Left kidney (tissue), 2 donors: ENCODE measurements around the gene ABAT. TPM values are rescaled to one million over a fixed set of nuclear protein-coding genes. Genes with fewer than 3 reads are reported as not detected.

ENCODE experiments used
- DNase-seq: peaks from one replicate; pipeline ENCODE4 v3.0.0-alpha.2; 2013
- polyA plus RNA-seq: library from polyadenylated mRNA; unstranded; fragments of 120-200 nt; gene quantifications from one replicate; pipeline ENCODE4 v1.2.1, GENCODE V29; 2013; ENCODE audit not compliant: insufficient read length

Gene ABAT
- polyA plus RNA-seq, 1 donor = 73.5 TPM

DNA sequence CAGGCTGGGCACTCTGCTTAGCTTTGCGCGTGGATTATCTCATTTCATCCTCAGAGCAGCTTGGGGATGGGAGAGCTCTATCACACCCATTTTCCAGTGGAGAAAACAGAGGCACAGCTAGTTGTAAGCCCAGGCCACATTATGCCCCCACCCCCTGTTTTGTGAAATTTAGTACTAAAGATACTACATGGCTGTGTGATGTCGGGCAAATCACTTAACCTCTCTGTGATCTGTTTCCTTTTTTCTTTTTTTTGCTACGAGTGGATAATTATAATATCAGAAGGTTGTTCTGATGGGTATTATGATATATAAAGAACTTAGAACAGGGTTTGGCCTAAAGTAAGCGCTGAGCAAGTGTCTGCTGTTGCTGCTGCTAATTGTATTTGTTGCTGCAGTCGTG is 41.6 kb downstream of the ABAT start:
- no peak for DNase-seq

DNA sequence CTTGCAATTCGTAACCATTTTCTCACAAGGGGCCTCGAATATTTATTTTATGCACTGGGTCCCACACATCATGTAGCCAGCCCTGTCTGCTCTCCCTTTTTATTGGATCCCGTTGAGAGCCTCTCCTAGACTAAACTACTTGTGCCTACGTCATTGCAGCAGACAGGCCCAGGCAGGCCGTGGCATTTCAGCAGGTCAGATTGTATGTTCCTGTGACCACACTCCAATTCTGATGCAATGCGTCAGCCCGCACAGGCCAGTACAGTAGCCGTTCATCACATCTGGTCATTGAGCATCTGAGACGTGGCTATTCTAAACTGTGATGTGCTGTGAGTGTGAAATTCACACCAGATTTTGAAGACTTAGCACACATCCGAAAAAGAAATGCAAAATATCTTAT is 42.2 kb downstream of the ABAT start:
- no peak for DNase-seq

DNA sequence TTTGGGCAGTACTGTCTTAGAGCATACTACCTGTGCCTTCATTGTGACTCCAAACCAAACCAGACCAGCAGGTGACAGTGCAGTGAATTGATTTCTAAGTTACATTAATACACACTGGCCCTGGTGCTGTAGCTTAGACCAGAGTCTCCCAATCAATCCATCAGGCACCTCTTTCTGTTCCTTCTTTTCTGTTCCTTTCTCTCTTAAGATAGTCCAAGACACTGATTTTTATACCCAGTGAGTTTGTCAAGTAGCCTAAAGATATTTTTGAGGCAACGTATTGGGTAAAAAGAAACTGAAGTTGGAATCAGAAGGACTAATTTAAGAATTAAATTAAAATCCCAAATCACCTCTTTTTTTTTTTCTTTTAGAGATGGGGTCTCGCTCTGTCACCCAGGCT is 43.1 kb downstream of the ABAT start:
- no peak for DNase-seq

DNA sequence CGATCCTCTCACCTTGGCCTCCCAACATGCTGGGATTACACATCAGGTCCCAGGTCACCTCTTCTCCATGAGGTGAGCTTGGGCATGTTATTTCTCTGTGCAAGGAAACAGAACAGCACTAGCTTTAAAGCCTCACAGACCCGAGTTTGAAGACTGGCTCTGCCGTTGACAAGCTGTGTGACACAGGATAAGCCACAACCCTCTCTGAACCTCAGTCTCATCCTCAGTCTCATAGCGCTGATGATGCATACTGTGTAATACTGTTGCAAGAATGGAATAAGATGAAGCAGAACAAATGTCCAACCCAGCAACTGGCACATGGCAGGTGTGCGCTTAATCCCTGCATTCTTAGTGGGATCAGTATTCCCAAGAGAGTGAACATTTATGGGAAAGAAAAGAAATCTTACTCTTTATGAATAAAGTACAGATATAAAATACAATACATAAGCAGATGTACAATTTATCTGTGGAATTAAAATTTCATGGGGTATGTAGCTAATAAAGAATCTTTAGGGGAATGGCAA is 43.5 kb downstream of the ABAT start:
- DNase-seq = no peak

DNA sequence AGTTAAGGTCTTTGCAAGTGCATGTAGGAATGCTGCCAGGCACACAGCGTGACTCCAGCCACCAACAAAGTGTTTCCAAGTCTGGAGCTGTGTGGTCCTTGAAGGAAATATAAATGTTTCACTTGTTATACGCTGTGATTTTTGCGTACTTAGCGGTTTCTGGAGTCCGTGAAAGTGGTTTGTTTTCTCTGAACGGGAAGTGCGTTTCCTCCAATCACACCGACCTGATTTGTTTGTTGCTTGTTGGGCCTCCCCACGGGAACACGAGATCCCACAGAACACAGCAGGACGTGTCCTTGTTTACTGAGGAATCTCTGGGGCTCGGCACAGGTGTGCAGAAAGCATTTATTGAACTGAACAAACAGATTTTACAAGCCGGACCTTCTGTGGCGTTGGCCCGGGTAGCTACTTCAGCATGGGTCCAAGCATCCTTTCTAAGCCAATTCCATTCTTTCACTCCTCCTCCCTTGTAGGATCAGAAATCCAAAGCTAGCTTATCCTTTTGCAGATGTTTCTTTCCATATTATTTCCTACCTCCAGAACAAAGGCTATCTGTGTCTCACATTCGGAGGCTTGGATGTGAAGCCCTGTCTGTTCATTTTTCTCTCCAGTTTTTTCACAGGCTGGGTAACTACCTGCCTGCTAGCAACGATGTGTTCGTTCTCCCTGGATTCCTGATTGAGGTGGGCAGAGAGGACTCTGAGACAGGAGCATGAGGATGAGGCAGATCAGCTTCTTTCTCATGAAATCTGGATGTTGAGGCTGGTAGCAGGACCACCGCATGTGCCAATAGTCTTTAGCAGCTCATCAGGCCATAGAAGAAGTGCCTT is 44.6 kb downstream of the ABAT start:
- DNase-seq = no peak

DNA sequence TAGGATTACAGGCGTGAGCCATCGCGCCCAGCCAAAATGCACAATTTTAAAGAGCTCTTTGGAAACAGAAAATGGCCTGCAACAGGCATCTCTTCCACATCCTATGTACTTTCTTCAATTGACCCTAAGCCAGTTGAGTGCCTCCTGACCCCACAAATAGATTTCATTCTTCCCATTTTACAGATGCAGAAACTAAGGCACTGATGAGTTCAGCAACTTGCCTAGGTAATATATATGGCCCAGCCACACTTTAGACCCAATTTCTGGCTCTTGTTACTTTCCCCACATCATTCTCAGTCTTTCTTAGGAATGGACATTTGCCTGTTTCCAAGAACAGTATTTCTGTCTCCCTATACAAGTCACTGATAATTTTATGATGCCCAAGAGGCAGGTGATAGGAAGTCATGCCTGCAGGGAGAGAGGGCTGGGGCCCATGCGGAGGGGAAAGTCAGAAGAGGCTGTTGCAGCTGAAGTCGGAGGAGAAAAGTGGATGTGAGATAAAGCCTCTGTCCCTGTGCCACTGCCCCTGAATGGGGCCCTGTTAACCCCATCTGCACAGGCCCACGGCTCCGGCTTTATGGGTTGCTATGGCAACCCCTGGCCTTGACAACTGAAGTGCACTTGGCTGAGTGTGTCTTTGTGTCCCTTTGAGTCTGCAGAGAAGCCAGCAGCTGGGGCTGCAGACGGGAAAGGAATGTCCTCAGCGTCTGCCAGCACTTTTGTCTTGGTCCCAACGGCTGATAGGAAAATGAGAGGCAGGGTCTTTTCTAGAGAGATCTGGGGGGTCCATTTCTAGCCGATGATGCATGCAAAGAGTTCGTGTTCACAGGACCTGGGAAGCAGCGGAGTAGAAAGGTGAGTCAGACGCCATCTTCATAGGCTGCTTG is 45.9 kb downstream of the ABAT start:
- DNase-seq = peak; percentile 77

DNA sequence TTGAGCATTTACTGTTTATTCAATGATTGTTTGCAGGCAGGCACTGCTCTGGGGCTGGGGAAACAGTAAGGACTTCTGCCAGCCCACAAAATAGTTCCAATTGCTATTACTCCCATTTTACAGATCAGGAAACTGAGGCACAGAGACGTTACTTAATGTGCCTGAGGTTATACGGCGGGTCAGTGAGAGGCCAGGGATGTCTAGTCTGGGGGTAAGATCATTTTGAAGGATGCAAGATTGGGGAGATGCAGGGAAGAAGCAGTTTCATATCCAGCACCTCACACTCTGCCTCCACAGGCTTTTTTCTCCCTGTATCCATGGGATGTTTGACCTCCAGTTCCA is 46.5 kb downstream of the ABAT start:
- DNase-seq = no peak

DNA sequence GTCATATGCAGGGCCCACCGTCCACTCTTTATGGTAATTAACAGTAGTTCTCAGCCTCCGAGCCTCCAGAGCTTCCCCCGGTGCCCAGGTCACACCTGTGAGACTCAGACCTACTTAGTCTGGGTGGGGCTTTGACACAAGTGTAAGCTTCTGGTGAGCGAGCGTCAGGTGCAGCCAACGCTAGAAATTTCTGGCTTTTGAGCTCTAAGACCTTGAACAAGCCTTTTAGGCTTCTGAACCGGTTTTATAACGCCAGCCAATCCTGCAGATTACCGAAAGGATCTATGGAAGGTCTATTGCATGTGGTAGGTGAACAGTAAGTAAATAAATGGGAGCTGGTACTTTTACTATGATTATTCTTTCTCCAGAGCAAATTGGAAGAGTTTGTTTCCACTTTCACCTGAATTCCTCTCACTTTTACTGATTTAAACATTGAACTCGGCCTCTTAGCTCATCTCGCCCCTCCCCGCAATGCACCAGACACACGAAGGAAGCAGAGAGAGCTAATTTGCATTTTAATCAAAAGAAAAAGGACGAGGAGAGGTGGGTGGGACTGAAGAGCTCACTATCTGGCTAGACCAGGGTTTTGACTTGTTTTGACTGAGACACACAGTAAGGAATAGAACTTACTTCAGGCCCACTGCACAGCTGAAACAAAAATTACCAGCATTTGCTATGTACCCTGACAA is 47.1 kb downstream of the ABAT start:
- DNase-seq = no peak

DNA sequence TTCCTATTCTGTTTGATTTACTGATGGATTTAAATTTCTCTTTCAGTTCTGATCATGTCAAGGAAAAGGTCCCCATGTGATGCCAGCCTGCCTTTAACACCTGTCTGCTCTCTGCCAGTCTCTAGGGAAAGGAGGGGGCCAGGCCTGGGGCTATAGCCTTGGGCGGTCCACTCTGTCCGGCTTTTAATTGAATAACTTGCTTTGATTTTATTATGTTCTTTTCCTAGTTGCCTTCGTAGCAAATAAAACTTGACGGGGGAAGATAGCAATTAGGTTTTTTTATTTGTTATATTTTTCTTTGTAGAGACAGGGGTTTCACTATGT is 47.6 kb downstream of the ABAT start:
- no peak for DNase-seq

DNA sequence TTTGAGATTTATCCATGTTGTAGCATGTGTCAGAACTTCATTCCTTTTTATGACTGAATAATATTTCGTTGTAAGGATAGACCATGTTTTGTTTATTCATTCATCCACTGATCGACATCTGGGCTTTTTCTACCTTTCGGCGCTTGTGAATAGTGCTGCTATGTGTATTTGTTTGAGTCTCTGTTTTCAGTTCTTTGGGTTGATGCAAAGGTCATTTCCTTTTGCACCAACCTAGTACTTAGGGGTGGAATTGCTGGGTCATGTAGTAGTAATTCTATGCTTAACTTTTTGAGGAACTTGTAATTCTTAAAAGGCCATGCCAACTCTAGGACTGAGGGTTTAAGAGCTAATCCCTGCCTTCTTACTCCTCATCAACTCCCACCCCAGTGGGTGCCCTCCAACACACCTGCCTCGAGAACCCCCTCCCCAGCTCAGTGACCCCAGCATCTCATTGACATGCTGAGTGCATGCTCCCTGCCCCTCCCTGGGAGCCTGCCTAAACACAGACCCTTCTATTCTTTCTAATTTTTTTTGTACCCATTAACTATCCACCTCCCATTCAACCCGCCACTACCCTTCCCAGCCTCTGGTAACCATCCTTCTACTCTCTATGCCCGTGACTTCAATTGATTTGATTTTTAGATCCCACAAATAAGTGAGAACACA is 51.2 kb downstream of the ABAT start:
- DNase-seq = no peak

DNA sequence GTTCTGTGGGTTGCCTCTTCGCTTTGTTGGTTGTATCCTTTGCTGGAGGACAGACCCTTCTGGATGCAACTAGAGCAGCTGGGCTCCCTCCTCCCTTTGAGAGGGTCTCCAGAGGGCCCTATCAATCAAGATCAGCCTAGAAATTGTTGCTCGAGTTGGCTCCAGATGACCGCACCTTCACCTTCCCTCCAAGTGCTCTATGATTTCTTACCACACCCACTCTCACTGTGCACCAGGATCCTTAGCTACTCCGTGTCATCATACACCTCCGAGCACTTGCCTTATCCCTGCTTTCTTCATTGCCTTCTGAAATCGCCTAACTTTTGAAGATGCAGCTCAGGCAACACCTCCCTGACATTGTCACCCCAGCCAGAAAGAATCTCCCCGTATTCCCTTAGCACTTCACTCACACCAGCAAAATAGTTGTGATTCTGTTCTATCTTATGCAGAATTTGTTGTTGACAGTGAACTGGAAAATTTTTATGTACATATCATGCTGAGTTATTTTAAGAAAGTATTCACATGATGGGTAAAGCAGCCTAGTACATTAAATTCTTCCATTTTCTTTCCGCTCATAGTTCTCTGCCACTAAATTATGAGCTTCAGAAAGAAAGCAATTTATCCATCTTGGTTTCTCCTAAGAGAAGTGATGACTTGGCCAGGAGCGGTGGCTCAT is 52.9 kb downstream of the ABAT start:
- DNase-seq = no peak

DNA sequence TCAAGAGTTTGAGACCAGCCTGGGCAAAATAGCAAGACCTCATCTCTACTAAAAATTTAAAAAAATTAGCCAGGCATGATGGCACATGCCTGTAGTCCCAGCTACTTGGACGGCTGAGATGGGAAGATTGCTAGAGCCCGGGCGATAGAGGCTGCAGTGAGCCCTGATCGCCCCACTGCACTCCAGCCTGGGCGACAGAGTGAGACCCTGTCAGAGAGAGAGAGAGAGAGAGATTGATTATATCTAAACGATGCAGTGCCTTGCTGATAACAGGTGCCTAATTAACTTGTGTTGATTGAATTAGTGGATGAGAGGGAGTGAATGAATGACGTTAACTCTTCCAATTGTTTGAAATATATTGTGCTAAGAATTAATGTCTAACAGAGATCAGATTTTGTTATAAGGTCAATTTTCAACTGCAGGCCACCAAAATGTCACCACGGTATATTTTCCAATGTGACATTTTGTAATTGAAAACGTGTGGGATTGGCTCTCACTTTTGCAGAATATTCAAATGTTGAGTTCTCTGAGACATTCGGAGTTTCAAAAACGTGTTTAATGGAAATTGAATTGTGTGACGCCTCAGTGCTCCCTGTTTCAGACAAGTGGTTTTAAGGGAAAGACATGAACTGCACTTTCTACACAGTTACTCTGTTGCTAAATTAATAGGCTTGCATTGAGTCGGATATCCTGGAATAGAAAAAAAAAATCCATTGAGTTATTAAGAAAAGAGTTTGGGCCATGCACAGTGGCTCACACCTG is 53.6 kb downstream of the ABAT start:
- DNase-seq = no peak

DNA sequence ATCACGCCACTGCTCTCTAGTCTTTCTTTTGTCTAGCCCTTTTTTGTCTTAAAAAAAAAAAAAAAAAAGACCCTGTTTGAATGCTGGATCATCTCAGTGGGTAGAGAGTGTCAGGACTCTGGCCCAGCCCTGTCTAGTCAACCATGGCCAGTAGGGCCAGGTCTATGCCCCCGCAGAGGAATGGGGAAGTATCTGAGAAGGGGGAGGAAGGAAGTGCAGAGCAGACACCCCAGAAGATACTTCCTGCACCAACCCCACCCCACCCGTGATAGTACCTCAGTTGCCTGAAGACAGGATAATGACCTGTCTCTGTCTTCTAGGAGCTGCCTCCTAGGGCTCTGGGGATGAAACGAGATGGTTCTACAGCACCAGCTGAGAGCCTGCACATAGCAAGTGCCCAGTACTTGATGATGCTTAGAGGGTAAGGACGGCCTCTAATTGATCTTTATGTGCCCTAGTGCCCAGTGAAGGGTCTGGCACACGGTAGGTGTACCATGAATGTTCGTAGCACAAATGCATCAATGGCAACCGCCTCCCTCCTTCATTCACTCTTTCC is 55.4 kb downstream of the ABAT start:
- no peak for DNase-seq

DNA sequence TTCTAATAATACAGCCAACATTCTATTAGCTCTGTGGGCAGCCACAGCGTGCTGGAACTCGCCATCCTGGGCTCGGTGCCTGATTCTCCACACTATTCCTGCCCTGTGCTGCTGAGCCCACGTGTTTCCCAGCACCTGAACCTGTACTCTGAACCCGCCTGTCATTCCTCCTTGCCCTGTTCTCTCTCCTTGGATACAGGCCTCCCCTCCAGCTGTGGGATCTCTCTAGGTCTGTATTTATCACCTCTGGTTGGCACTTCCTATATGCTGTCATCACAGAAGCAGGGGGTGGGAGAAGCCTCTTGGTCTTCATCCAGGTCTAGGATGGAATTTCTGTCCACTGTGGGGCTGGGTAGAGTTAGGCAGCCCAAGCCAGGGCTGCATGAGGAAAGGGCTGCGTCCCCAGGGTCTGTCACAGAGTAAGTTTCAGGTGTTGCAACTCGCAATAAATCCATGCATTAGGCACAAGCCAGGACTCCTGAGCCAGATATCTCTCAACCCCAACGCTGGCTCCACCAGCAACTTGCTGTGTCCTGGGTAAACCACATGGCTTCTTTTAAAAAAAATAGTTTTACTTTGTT is 56.0 kb downstream of the ABAT start:
- DNase-seq = no peak

DNA sequence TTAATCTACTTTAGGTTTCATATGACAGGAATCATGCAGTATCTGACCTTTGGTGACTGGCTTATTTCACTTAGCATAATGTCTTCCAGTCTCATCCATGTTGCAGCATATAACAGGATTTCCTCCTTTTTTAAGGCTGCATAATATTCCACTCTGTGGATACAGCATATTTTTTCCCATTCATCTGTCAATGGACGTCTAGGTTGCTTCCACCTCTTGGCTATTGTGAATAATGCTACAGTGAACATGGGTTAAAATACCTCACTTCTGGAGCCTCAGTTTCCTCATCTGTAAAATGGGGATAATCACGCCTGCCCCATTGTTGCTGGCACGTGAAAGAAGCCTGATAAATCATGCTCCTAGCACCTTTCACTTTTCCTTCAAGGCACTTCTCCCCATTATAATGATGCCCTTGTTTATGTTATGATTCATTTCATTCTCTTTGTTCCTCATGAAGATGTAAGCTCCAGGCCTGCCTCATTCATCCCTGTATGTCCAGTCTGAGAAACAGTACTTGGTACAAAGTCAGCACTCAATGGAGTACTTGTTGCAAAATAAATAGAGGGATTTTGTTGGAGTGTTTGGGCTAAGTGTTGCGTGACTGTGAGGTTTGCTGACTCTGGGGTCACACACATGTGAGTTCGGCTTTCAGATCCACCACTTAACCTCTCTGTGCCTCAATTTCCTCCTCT is 59.6 kb downstream of the ABAT start:
- DNase-seq = no peak

DNA sequence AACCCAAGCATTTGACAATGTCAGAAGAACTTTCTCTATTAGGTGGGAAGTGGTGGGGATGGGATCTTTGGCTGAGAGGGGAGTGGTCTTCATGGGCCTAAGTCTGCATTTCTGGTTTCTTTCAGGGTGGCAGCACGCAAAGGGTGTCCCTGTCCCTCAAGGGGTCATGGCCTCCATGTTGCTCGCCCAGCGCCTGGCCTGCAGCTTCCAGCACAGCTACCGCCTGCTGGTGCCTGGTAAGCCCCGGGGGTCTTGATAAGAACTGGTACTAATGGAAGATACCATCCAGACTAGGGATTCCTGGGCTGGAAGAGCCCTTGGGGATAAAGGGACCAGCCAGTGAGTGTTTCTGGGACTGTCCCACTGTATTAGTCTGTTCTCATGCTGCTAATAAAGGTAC is 61.2 kb downstream of the ABAT start:
- no peak for DNase-seq

DNA sequence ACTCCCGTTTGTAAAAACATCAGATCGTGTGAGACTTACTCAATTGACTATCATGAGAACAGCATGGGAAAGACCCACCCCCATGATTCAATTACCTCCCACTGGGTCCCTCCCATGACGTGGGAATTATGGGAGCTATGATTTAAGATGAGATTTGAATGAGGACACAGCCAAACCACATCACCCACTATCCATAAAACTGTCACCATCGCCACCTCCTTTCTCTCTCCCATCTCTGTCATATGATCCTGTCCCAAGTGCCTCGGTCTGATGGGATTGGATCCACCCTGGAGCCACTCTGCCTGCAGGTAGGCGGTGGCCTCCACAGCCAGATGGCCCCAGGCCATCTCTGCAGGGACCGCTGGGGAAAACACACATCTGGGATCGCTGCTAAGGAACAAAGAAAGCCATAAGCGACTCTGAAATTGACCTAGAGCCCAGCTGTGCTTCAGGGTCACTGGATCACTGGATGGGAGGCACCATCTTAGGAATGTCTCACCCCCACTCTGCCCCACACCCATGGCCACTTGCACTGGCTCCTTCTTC is 61.8 kb downstream of the ABAT start:
- DNase-seq = no peak

DNA sequence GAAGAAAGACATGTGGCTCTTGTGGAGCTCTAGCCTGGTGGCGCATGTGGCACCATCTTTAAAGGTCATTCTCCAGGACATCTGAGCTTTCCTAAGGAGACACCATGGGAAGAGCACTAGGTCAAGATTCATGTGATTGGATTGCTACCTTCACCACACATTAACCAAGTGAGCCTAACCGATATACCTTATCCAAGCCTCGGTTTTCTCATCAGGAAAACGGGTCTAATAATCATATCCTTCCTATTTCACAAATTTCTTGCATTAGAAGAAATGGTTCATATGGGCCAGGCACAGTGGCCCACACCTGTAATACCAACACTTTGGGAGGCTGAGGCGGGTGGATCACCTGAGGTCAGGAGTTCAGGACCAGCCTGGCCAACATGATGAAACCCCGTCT is 64.7 kb downstream of the ABAT start:
- no peak for DNase-seq

DNA sequence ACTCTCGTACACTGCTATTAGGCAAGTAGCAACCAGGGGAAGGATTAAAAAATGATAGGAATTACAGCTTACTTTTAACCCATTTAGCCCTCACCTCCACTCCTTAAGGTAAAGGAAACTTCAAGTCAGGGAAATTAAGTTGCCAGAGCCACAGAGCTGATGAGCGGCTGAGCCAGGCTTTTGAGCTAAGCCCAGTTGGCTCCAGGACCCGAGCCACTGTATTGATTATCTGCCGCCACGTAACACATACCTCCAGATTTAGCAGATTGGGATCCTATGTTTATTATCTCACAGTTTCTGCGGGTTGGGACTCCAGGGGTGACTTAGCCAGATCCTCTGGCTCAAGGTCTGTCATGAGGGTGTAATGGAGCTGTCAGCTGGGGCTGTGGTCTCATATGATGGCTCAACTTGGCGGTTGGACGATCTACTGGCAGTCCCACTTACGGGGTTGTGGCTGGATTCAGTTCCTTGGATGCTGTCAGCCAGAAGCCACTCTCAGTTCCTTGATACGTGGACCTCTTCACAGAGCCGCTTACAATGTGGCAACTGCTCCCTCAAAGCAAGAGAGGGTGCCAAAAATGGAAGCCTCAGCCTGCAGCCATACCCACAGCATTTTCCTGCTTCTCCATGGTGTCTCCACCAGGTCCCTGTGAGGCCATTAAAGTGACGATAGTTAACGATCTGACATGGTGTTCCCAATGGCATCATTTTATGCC is 65.7 kb downstream of the ABAT start:
- no peak for DNase-seq
